HG03175 (cell line): Measurements from ENCODE around the gene KLHL13.
"Not testable (repeated sequence)": the region's sequence is repeated elsewhere in the genome, so short reads cannot be mapped to it uniquely, and the experiment has no call there.

Source experiments
- ATAC-seq: cut with Tn5 transposase; IDR thresholded peaks from one replicate; pipeline ENCODE4 v1.9.1; 2021; ENCODE audit warnings: mild to moderate bottlenecking, moderate library complexity; ENCODE audit not compliant: unreplicated experiment

The KLHL13 gene, protein sequence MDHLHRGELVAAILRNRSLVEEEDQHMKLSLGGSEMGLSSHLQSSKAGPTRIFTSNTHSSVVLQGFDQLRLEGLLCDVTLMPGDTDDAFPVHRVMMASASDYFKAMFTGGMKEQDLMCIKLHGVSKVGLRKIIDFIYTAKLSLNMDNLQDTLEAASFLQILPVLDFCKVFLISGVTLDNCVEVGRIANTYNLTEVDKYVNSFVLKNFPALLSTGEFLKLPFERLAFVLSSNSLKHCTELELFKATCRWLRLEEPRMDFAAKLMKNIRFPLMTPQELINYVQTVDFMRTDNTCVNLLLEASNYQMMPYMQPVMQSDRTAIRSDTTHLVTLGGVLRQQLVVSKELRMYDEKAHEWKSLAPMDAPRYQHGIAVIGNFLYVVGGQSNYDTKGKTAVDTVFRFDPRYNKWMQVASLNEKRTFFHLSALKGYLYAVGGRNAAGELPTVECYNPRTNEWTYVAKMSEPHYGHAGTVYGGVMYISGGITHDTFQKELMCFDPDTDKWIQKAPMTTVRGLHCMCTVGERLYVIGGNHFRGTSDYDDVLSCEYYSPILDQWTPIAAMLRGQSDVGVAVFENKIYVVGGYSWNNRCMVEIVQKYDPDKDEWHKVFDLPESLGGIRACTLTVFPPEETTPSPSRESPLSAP

DNA sequence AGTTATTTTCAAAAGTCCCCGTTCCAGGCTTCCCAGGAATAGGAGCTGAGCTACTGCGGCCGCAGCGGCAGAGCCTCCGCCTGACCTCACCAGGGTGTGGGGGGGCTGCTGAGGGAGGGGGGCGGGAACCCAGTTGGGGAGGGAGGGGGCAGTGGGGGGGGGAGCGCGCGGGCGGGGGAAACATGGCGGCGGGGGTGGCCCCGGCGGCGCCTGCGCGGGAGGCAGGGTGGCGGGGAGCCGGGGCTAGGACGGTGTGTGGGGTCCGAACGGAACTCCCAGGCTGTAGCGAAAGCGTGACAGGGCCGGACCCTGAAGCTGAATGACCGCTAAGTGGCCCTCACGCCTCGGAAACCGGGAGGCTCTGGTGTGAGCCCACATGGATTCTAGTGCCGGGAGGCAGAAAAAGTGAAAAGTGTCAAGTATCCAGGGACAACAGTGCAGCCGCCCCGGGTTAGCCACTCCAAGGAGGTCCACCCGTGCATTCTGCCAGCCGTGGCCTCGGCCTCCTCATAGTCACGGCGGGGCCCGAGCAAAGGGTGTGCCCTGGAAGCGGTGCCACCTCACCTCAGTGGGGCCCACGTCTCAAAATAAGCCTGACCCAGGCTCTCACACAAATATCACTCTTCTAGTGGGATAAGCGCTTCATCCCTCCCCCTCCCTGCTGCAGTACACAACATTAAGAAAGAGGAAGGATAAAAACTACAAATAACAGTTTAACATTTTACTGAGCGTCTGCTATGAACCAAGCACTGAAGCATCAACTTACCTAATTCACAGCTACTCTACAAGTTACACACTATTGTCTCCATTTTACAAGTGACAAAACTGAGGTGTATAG, at the start of gene KLHL13:
TSS of gene KLHL13 (minus strand) at position 98 of the 838 bp plus-strand sequence. CDS start 88,337 bp downstream, outside the sequence.
- ATAC-seq: no peak

DNA sequence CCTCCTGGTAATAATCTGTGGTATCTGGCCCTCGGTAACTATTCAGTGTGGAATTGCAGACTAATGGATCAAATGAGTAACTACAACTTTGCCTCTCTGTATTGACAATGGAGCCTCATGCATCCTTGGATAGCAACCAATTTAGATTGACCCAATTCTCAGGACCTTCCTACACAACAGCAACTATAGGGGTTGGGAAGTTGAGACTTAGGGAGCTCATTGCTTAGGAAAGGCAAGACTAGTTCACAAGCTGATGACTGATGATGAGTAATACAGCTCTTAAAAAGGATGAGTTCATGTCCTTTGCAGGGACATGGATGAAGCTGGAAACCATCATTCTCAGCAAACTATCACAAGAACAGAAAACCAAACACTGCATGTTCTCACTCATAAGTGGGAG, 47.5 kb upstream of the KLHL13 start:
- ATAC-seq: no peak

DNA sequence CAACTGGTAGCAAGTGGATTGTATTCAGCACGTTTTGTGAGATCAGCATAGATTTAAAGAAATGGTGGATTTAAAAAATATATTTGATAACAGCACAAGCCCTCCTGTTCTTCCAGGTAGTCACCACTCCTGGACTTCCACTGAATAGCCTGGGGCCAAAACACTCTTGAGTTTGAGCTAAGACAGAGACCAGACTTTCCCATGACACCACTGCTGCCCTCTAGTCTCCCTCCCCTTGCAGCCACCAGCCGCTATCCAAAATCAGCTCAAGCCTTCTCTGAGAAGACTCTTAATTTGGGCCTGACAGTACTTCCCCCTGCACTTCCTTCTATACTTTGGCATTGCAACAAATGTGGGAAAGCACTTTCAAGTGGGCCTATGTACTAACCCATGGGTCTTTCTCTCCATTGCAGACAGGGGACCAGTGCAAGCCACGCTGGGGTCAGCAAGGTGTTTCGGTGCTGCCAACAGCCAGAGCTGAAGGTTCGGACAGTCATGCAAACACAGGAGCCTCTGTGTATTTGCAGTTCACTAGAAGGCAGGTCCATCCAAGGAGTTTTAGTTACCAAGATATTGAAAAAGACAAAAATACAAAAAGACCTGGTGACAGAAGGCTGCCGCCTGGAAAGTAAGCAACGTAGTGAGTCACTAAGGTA, 40.5 kb upstream of the KLHL13 start:
- no peak for ATAC-seq

DNA sequence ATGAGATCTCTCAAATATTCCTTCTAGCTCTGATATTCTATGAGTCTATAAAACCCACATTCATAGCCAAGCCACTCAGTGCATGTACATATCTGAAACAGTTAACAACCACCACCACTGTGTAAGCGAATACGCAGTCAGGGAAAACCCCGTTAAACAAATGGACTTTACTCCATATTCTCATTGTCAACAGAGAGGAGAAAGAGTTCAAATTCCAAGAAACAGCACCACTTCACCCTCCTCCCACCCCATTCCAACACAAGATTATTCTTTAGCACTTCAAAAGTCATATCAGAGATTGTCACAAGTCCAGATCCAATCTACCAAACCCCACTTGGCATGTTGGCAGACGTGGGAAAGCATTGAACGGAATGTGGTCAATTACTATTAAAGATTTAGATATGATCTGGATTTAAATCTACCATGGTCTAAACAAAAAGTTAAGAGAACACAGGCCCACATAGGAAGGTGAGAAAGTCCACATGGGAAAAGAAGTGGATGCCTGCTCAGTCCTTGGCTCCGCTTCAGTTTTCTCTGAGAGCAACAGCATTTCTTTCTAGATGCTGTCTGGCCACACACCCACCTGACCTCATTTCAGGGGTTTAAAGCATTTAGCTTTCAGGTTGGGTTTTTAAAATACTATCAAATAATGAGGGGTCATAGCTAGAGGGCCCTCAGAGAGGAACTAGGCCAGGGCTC, 39.8 kb upstream of the KLHL13 start:
- no peak for ATAC-seq

DNA sequence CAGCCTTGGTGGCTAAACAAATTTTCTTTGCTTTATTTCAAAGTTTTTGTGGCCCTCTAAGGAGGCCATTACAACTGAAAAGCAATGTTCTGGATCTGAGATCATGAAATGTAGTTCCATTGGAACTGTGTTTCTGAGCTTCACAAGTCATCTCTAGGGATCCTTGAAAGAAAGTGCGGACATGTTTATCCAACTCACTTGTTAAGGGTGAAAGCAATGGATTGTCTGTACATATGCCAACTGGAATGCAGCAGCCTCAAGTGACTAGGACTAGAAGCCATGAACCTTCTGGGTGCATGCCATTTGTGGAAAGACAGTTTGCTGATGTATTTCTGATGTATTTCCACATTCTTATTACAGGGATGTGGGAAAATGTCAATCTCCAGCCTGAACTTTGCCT, 36.7 kb upstream of the KLHL13 start:
- ATAC-seq: no peak

DNA sequence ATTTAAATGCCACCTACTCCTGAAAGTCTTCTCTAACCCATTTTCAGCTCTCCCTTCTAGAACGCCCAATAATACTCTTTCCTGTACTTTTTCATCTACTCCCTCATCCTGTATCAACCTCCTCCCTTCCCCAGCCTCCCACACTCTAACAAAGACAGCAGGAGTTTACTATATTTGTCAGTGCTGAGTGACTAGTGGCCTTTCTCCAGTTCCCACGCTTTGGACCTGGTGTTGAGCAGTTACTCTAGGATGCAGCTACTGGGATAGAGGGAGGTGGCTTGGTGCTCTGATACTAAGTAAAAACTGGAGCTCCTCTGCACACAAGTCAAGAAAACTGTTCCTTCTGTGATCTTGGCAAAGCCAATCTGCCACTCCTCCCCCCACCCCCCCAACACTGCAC, 36.1 kb upstream of the KLHL13 start:
- ATAC-seq: no peak

DNA sequence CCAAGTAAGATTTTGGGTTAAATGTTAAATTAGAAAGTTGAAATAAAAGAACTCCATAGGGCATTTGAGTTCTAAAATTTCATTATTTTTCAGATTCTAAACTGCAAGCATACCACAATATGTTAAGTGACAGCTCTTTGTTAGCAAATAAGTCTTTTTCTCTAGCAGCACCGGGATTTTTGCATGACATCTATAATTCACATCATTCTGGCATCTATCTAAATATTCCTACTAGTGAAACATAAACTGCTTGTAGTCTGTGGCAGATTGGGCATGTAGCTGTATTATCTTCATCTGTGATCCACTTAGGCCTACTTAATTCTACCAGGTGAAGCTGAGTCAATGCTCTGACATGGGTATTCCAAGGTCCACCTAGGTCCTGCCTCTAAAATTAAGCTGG, 32.1 kb upstream of the KLHL13 start:
- ATAC-seq: no peak

DNA sequence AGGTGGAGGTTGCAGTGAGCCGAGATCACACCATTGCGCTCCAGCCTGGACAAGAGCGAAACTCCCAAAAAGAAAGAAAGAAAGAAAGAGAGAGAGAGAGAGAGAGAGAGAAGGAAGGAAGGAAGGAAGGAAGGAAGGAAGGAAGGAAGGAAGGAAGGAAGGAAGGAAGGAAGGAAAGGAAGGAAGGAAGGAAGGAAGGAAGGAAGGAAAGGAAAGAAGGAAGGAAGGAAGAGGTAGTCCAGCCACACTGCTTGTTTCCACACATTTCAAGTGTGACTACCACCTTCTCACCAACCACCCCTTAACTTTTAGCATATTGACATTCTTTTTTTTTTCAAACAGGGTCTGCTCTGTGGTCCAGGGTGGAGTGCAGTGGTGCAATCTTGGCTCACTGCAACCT, 31.2 kb upstream of the KLHL13 start:
- ATAC-seq: not testable (repeated sequence)

DNA sequence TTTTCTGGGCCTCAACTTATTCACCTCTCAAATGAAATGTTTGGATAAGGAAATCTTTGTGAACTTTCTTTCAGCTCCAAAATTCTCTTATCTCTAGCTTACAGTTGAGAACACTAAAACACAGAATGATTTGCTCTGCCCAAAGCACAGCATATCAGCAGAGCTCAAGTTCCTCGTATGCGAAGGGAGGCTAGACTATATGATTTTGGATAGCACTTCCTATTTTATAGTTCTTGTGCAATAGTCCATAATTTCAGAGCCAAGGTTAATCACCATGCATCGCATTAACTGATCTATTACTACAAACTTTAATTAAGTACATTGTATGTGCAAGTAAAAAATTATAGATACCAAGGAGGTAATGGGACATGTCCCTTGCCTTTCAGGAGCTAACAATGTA, 27.0 kb upstream of the KLHL13 start:
- no peak for ATAC-seq

DNA sequence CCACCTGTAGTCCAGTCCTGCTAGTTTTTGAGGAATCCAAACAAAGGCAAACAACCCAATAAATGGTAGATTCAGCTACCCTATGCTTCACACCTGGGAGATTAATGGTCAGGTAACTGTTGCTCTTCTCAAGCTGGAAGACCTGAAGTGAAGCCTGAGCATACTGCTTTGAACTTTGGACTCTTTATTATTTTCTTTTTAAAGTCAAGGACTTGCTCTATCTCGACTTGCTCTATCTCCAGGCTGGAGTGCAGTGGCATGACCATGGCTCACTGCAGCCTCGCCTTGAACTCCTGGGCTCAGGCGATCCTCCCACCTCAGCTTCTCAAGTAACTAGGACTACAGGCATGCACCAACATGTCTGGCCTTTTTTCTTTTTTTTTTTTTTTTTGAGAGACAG, 14.7 kb upstream of the KLHL13 start:
- ATAC-seq: no peak

DNA sequence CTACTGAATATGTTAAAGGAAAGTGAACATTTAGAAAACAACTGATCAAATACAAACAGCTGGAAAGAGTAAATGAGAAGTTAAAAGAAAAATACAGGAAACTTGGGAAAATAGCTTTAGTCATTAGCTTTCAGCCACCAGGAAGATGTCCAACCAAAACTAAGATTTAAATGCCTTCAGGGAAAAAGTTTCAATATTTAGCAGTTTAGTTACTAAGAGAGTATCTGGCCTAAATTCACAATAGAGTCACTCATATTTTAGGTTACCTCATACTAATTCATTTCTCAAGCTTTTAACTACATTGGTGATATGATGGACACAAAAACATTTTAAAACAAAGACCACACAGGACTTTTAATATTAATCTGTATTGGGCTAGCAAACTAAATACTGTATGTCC, 13.1 kb upstream of the KLHL13 start:
- ATAC-seq: no peak

DNA sequence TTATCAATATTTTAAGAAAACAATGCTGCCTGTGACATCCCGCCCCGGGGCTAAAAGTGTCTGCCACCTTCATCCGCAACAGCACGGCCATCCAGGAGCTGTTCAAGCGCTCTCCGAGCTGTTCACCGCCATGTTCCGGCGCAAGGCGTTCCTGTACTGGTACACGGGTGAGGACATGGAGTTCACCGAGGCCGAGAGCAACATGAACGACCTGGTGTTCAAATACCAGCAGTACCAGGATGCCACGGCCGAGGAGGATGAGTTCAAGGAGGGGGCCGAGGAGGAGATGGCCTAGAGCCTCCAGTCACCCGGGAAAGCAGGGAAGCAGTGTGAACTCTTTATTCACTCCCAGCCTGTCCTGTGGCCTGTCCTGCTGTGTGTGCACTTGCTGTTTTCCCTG, 12.1 kb upstream of the KLHL13 start:
- ATAC-seq: no peak

DNA sequence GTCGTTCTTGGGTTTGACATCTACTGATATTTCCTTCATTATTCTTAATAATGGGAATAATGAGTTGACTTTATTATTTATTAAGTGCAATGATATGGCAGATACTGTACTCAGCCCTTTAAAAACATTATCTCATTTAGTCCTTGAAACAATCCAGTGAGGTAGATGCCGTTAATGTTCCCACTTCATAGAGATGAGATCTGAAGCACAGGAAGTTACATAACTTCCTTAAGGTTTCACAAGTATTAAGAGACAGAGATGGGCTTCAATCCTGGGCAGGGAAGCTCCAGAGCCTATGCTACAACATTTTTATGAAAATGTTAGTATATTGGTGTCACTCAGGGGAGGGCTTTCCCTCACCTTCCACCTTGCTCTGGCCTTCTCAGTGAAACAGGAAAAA, 9.7 kb upstream of the KLHL13 start:
- ATAC-seq: no peak

DNA sequence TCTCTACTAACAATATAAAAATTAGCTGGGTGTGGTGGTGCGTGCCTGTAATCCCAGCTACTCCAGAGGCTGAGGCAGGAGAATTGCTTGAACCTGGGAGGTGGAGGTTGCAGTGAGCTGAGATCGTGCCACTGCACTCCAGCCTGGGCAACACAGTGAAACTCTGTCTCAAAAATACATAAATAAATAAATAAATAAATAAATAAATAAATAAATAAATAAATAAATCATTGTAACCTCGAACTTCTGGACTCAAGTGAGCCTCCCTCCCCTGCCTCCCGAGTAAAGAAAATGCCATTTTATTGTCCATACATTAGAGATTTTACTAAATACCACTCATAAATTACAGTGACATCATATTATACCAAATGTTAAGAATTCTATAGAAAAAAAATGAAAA, 7.6 kb upstream of the KLHL13 start:
- ATAC-seq: not testable (repeated sequence)

DNA sequence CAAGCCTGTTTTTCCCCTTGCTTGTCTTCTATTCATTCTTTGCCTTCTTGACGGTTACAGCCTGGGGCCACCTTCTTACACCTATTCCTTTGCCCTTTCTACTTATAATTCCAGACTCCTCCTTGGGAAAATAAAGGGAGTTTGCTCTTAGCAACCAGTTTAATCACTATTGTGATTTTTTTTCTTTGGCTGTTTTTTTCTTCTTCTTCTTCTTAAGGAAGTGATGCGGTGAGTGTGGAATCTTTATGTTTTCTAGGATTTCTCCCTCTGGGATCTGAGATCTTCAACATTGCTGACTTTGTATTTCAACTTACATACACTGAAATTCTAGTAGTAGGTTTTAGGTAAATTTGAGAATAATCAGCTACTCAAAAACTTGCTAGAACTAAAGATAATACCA, 1.1 kb upstream of the KLHL13 start:
- no peak for ATAC-seq

DNA sequence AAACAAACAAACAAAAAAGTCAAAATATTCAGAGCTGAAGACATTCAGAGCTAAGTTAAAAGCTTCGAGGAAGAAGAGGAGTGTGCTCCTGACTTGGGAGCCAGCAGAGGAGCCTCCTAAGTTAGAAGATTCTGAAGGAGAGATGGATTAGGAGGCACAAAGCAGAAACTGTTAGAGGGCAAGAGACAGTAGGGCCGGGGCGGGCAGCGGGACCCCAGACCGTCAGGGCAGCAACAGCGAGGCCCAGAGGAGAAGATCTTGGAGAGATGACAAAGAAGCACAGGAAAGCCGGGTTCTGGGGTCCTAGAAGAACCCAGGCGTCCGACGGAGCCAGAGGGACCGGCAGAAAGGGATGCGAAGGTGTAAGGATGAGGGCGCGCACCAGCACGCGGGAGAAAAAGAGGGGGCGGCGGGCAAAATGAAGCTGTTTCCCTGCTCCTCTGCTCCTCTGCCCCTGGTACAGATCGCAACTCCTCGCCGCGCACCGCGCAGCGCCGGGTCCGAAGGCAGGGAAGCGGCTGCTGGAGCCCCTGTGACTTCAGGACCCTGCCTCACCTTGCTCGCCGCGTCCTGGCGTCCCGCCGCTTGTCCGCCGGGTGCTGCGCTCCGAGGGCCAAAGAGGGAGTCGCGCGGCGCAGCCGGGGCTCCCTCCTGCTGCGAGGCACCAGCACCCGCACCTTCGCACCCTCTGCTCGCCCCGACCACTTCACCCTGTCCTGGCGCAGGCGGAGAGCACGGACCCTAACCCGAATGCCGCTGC, 477 bp downstream of the KLHL13 start:
- ATAC-seq: no peak

DNA sequence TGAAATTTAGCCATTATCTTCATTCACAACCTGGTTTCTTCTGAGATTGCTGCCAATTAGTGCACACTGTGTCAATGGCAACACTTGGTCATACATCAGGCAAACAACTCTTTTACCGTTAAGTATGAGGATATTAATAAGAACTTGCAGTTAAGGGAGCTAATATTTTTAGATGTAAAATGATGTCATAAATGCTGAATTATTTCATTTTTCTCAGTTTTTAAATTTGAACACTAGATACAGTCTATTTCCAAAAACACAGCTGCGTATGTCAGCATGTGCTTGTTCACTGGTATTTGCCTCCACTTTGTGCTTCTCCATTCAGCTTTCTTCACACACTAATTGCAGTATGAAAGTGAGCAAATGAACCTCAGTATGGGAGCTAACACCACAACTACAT, 1.6 kb downstream of the KLHL13 start:
- ATAC-seq: no peak

DNA sequence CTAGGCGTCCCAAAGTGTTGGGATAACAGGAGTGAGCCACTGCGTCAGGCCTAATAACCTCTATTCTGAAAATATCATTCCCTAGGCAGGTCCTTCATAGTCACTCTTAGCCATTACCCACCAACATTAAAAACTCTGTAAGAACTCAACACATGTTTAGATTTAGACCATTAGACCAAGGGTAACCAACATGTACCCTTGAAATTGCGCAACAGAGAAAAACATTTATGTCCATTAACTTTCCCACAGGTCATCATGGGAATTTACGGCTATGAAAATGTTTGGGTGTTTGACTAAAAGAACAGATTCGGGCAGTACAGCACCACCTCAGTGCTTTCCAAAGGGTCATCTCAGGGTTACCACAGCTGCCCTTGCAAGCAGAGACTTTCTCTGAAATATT, 7.5 kb downstream of the KLHL13 start:
- ATAC-seq: no peak

DNA sequence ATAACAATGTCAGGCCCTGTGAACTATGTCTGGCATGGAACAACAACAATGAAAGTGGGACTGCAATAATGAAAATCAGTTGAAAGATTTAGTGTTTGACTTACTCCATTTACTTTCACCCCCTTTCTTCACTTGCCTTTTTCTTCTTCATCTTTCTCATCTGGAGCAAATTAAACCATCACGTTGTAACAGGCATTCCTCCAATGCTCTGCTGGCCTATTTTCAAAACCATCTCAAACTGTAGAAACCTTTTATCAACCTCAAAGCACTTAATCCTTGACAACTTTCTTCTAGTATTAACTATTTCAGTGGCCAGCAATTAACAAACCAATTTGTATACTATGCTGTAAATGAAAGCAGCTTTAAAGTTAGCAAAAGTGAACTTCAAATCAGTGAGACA, 8.3 kb downstream of the KLHL13 start:
- no peak for ATAC-seq

DNA sequence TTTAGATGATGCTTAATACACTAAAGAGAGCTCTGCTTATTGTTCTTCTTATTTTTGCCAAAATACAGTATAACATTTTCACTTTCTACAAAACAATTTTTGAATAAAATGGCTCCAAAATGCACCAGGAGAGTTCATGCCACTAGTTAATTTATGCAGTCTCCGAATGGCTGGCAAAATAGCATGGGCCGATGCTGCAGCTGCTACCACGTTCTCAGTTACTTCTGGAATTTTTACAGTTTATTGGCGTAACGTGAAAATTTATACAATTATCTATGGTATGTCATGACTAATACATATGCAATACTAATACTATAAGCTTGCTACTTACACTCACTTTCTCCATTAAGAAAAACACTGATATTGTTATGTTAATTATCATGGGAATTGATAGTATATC, 16.5 kb downstream of the KLHL13 start:
- ATAC-seq: no peak
